ENCODE data around the gene CBL. TPM values are rescaled to one million over a fixed set of nuclear protein-coding genes. Genes with fewer than 3 reads are reported as not detected.

The CBL gene
- total RNA-seq: 23.2 and 33.1 TPM in 2 replicates

GRCh38 chr11:119205574-119206510 is at the start of gene CBL:
TSS of gene CBL (plus strand) at chr11:119206339. CDS start at chr11:119206418, 79 bp downstream.

GRCh38 chr11:119168471-119169281 is 37.5 kb upstream of the CBL start, which contains the start of gene NLRX1:
TSS of gene NLRX1 (plus strand) at chr11:119168725. CDS start at chr11:119171404, 2,679 bp downstream.

GRCh38 chr11:119316729-119317591 is 110.8 kb downstream of the CBL start, which contains the start of gene MCAM:
TSS of gene MCAM (minus strand) at chr11:119317130. CDS start at chr11:119317101, 29 bp downstream.

GRCh38 chr11:119334174-119334930 is 128.2 kb downstream of the CBL start, which contains the start of gene RNF26:
TSS of gene RNF26 (plus strand) at chr11:119334527. CDS start at chr11:119335123, 596 bp downstream.

GRCh38 chr11:119340335-119341221 is 134.4 kb downstream of the CBL start, which contains the start of gene C1QTNF5:
TSS of gene C1QTNF5 (minus strand) at chr11:119340883. CDS start at chr11:119340397, 486 bp downstream.

GRCh38 chr11:119346605-119347004 is 140.5 kb downstream of the CBL start, which contains the start of gene MFRP:
TSS of gene MFRP (minus strand) at chr11:119346705. CDS start at chr11:119346513, 192 bp downstream.

Small RNA genes within 50 kb of the gene (small RNA-seq; reads per million reads assigned to genes)
- gene RF01225 (not detected), gene RNU6-262P (not detected)

Other genes with a start within 250 kb of the CBL start
- gene FOXR1, start 234.6 kb upstream of the CBL start, total RNA-seq: not detected in 2 replicates
- gene CENATAC, start 208.2 kb upstream of the CBL start, total RNA-seq: 24.2 and 27.2 TPM in 2 replicates
- 1,172 and 2,215 TPM in 2 replicates for gene RPS25, start 188.0 kb upstream of the CBL start, total RNA-seq
- gene TRAPPC4, start 187.6 kb upstream of the CBL start, total RNA-seq: 54.2 and 66.2 TPM in 2 replicates
- 17.7 and 27.4 TPM in 2 replicates for gene SLC37A4, start 175.5 kb upstream of the CBL start, total RNA-seq
- gene HYOU1, start 149.1 kb upstream of the CBL start, total RNA-seq: 230 and 263 TPM in 2 replicates
- gene VPS11, start 138.5 kb upstream of the CBL start, total RNA-seq: 25.5 and 32.3 TPM in 2 replicates
- gene HMBS, start 121.5 kb upstream of the CBL start, total RNA-seq: 6.9 and 7.3 TPM in 2 replicates
- gene DPAGT1, start 104.5 kb upstream of the CBL start, total RNA-seq: 27.2 and 34.9 TPM in 2 replicates
- gene C2CD2L, start 99.0 kb upstream of the CBL start, total RNA-seq: 4.6 and 6.2 TPM in 2 replicates
- 24.4 and 24.5 TPM in 2 replicates for gene HINFP, start 84.8 kb upstream of the CBL start, total RNA-seq
- 0.33 and 1.1 TPM in 2 replicates for gene ABCG4, start 57.3 kb upstream of the CBL start, total RNA-seq
- gene NLRX1, start 37.6 kb upstream of the CBL start, total RNA-seq: 17.5 and 22.5 TPM in 2 replicates
- not detected in 2 replicates for gene NHERF4, start 20.9 kb upstream of the CBL start, total RNA-seq
- 1,416 and 4,821 TPM in 2 replicates for gene MCAM, start 110.8 kb downstream of the CBL start, total RNA-seq
- 6.4 and 7.2 TPM in 2 replicates for gene RNF26, start 128.2 kb downstream of the CBL start, total RNA-seq
- gene C1QTNF5, start 134.5 kb downstream of the CBL start, total RNA-seq: 79.7 and 111 TPM in 2 replicates
- gene MFRP, start 140.4 kb downstream of the CBL start, total RNA-seq: under 0.01 TPM in 2 replicates
- 0.29 TPM in 1 of 2 replicates, not detected in the other for gene USP2, start 175.4 kb downstream of the CBL start, total RNA-seq
- gene THY1, start 216.8 kb downstream of the CBL start, total RNA-seq: 0.65 and 3.9 TPM in 2 replicates